Thoracic aorta (tissue), 2 donors: Measurements from ENCODE around the gene SPTAN1. TPM values are rescaled to one million over a fixed set of nuclear protein-coding genes. Genes with fewer than 3 reads are reported as not detected.

Source experiments
- ATAC-seq: fragments of 150-250 bp; one replicate; pipeline ENCODE4 v1.8.0; 2017; ENCODE audit warnings: low read depth; ENCODE audit not compliant: insufficient number of reproducible peaks, low FRiP score
- DNase-seq: peaks from one replicate; pipeline ENCODE4 v3.0.0-alpha.2; 2020; ENCODE audit warnings: low spot score
- H3K27ac ChIP-seq, 2 donors: fragments of 200-600 bp; sonication (generic); 1 replicate in 1 of 2; 2 replicates in 1 of 2; pipeline ENCODE4 v1.5.1; 2016; ENCODE audit warnings: mild to moderate bottlenecking in 2 of 2, moderate library complexity in 2 of 2
- H3K27me3 ChIP-seq: fragments of 200-600 bp; sonication (generic); replicated peaks from 2 replicates; pipeline ENCODE4 v1.6.0; 2016; ENCODE audit warnings: mild to moderate bottlenecking; ENCODE audit not compliant: insufficient read depth
- H3K36me3 ChIP-seq: fragments of 200-600 bp; sonication (generic); one replicate; pipeline ENCODE4 v1.5.1; 2016
- H3K4me1 ChIP-seq, 2 donors: fragments of 200-600 bp; sonication (generic); 1 replicate in 1 of 2; 2 replicates in 1 of 2; pipeline versions ENCODE4 v1.5.1 to v1.6.0; 2016; ENCODE audit warnings: low read depth in 2 of 2, mild to moderate bottlenecking in 1 of 2; ENCODE audit not compliant: control insufficient read depth in 1 of 2
- H3K4me3 ChIP-seq: fragments of 200-600 bp; sonication (generic); 2 replicates; pipeline ENCODE4 v1.5.1; 2016; ENCODE audit warnings: mild to moderate bottlenecking
- H3K9me3 ChIP-seq: fragments of 200-600 bp; sonication (generic); 2 replicates; pipeline ENCODE4 v1.5.1; 2016
- total RNA-seq, 2 donors: library from RNA; depleted of rRNA; stranded (reverse); fragments of >200 nt; gene quantifications; one replicate each; pipeline versions ENCODE4 v1.1.0 to v1.2.3, GENCODE V29; 2016
- TF ChIP-seq, protein P1 (sequence below): fragments of 200-600 bp; sonication (generic); IDR thresholded peaks from one replicate; pipeline ENCODE4 v1.5.1; 2019; ENCODE audit warnings: antibody characterized with exemption

SPTAN1 gene
- total RNA-seq, 2 donors from 2014 or later, result 324 to 348 TPM

DNA sequence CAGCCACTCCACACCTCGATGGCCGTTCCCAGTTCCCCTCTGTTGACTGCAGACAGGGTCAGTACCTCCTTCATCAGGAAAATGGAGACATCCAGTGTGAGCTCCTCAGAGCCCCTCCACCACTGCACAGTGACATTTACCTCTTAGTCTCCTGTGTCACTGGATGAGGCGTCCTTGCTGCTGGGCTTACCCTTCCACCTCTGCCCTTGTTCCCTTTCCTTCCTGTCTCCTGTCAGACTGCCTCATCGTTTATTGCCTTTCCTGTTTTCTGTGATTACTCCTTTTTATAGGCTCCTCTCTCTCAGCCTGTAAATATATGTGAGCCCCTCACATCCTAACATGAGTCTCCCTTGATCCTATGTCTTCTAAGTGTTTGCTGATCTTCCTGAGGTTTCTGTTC, 23.2 kb upstream of the SPTAN1 start:
- Histone ChIP-seq H3K27me3 (no peaks in the 10 kb centered on the region), H3K27ac (no peak overlapping the region), H3K4me3 (no peak overlapping the region), H3K9me3 (no peaks in the 10 kb centered on the region), H3K4me1 (no peaks in the 10 kb centered on the region), H3K36me3 (peaks cover 68% of the 10 kb centered on the region)
- no peak for ATAC-seq
- no peak for DNase-seq
- TF ChIP-seq, protein P1, sequence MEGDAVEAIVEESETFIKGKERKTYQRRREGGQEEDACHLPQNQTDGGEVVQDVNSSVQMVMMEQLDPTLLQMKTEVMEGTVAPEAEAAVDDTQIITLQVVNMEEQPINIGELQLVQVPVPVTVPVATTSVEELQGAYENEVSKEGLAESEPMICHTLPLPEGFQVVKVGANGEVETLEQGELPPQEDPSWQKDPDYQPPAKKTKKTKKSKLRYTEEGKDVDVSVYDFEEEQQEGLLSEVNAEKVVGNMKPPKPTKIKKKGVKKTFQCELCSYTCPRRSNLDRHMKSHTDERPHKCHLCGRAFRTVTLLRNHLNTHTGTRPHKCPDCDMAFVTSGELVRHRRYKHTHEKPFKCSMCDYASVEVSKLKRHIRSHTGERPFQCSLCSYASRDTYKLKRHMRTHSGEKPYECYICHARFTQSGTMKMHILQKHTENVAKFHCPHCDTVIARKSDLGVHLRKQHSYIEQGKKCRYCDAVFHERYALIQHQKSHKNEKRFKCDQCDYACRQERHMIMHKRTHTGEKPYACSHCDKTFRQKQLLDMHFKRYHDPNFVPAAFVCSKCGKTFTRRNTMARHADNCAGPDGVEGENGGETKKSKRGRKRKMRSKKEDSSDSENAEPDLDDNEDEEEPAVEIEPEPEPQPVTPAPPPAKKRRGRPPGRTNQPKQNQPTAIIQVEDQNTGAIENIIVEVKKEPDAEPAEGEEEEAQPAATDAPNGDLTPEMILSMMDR, result no peak

DNA sequence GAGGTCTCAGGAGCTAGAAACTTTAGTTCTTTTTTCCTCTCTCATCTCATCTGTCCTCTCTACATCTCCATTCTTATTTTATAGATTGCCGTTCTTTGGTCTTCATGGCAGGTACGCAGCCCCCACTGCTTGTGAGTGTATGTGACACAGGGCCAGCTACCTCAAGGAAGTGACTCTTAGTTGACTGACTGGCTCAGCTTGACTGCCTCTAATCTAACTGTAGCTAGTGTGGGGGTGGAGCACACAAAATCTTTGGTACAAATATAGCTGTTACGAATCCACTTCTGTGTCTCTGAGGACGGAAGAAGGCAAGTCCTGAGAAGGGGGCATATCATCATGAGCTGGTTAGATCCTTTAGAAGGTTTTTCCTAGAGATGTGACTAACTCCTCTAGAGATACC, 19.8 kb upstream of the SPTAN1 start:
- Histone ChIP-seq H3K4me3 (no peak overlapping the region), H3K4me1 (no peaks in the 10 kb centered on the region), H3K27me3 (no peaks in the 10 kb centered on the region), H3K36me3 (peaks cover 75% of the 10 kb centered on the region), H3K27ac (no peak overlapping the region), H3K9me3 (no peaks in the 10 kb centered on the region)
- no peak for DNase-seq
- ATAC-seq, result no peak
- TF ChIP-seq, protein P1, result no peak

DNA sequence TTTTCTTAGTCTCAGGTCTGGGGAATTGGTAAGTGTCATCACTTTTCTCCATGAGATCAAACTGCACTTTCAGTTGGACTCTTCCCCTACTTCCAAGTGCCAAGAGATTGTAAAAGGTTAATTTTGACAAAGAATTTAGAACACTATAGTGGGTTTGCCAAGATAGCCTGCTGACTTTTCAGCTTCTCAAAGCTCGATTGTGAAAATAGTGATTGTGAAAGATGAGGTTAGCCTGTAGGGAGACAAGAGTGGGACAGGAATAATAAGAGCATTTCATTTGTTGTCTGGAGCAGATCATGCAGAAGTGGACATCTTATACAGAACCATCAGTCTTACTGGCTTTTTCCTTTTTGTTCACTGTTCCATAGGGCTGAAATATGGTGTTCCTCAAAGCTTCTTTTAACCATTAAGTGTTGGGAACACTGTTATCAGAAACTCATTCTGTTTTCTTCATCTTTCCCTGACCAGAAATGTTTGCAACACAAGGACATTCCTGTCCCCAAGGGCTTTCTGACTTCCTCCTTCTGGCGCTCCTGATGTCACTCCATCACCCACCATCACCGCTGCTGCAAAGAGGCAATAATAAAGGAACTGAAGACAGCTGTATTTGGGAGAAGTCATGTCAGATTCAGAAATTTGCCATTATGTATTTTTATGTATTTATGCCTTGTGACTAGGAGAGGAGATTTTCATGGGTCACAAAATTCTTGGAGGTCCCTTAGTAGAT, 11.6 kb upstream of the SPTAN1 start:
- TF ChIP-seq, protein P1, result no peak
- Histone ChIP-seq H3K9me3 (no peaks in the 10 kb centered on the region), H3K4me3 (no peak overlapping the region), H3K27ac (no peak overlapping the region), H3K4me1 (no peaks in the 10 kb centered on the region), H3K27me3 (no peaks in the 10 kb centered on the region), H3K36me3 (peaks cover 64% of the 10 kb centered on the region)
- no peak for ATAC-seq
- DNase-seq, result no peak

DNA sequence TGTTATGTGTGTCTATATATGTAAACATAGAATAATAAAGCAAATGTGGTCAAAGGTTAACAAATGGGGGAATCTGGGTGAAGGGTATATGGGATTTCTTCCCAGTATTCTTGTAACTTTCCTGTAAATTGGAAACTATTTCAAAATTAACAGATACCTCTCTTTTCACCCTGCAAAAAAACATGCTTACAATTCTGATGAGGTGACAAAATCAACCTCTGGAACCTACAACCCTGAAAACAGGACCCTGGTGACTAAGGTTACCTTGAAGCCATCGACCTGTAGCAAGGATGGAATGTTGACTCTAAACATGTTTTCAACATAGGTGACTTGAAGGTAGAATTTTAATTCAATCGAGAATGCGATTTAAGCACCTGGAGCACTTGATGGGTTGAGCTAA, 5.9 kb upstream of the SPTAN1 start:
- H3K4me1 ChIP-seq, result peaks cover 13 to 20% of the 10 kb centered on the region in 2 donors
- no peaks in the 10 kb centered on the region for H3K9me3 ChIP-seq
- peaks cover 13% of the 10 kb centered on the region for H3K36me3 ChIP-seq
- no peak overlapping the region for H3K27ac ChIP-seq
- TF ChIP-seq, protein P1, result no peak
- ATAC-seq (no peak), DNase-seq (no peak)
- no peaks in the 10 kb centered on the region for H3K27me3 ChIP-seq
- no peak overlapping the region for H3K4me3 ChIP-seq

DNA sequence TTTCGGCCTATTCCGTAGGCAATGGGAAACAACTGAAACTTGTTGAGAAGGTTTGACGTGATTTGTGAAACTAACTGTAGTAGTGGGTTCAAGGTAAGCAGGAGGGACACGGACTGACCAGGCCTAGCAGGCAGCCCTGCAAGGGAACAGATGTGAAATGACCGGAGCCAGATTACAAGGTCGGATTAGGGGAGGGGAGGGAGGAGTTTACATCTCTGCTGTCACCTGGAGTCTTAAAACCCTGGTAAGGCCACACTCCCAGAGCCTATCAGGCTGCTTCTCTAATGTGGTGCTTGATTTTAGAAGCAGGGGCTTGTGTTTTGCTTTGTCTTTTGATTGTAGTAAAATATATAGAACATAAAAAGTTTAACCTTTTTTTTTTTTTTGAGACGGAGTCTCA, 3.5 kb upstream of the SPTAN1 start:
- Histone ChIP-seq H3K27ac (no peak overlapping the region), H3K36me3 (no peaks in the 10 kb centered on the region), H3K27me3 (no peaks in the 10 kb centered on the region), H3K4me1 (peaks cover 16 to 24% of the 10 kb centered on the region in 2 donors), H3K4me3 (no peak overlapping the region), H3K9me3 (no peaks in the 10 kb centered on the region)
- ATAC-seq, result no peak
- TF ChIP-seq, protein P1, result no peak
- no peak for DNase-seq
